Stimulated activated CD4-positive, alpha-beta T cell treated with anti-CD3 and anti-CD28 coated beads, Interleukin-2, amount 100 ng/mL, for 48 hours (primary cell): Measurements from ENCODE around the gene PDLIM3.
"Not testable (repeated sequence)": the region's sequence is repeated elsewhere in the genome, so short reads cannot be mapped to it uniquely, and the experiment has no call there.

ENCODE experiments used
- DNase-seq, 2 donors: peaks; one replicate each; pipeline ENCODE4 v3.0.0-alpha.2; 2020

PDLIM3 gene

GRCh38 chr4:185518069-185518468 is 17.2 kb downstream of the PDLIM3 start:
- DNase-seq: no peak

GRCh38 chr4:185515248-185515647 is 20.1 kb downstream of the PDLIM3 start:
- DNase-seq: no peak

- no peak for DNase-seq
These were observed 21.1 kb downstream of the PDLIM3 start for GRCh38 chr4:185514182-185514697.

GRCh38 chr4:185513489-185514181 is 21.7 kb downstream of the PDLIM3 start:
- no peak for DNase-seq

GRCh38 chr4:185512516-185512915 is 22.8 kb downstream of the PDLIM3 start:
- DNase-seq: no peak

GRCh38 chr4:185511243-185511642 is 24.1 kb downstream of the PDLIM3 start:
- DNase-seq: not testable (repeated sequence)

- no peak for DNase-seq
These were observed 24.5 kb downstream of the PDLIM3 start for GRCh38 chr4:185510806-185511205.

GRCh38 chr4:185508181-185508580 is 27.1 kb downstream of the PDLIM3 start:
- DNase-seq: no peak

- no peak for DNase-seq
These were observed 28.9 kb downstream of the PDLIM3 start for GRCh38 chr4:185506422-185506821.

GRCh38 chr4:185504098-185505047 is 30.9 kb downstream of the PDLIM3 start:
- DNase-seq: no peak

- DNase-seq: no peak
These were observed 32.9 kb downstream of the PDLIM3 start for GRCh38 chr4:185502386-185502785.

- no peak for DNase-seq
These were observed 34.7 kb downstream of the PDLIM3 start for GRCh38 chr4:185500576-185500975.

- DNase-seq: no peak
These were observed 35.3 kb downstream of the PDLIM3 start for GRCh38 chr4:185500035-185500434.

- DNase-seq: no peak
These were observed 46.7 kb downstream of the PDLIM3 start for GRCh38 chr4:185488650-185489049.

- DNase-seq: no peak
These were observed 53.9 kb downstream of the PDLIM3 start for GRCh38 chr4:185481401-185481800.

- no peak for DNase-seq
These were observed 55.1 kb downstream of the PDLIM3 start for GRCh38 chr4:185480016-185480732.

GRCh38 chr4:185479507-185479971 is 55.8 kb downstream of the PDLIM3 start:
- DNase-seq: no peak

GRCh38 chr4:185473247-185473646 is 62.1 kb downstream of the PDLIM3 start:
- DNase-seq: no peak

GRCh38 chr4:185472103-185472542 is 63.2 kb downstream of the PDLIM3 start:
- no peak for DNase-seq

GRCh38 chr4:185471235-185472102 is 63.8 kb downstream of the PDLIM3 start, which contains the start of gene CCDC110:
Gene CCDC110 (minus strand): TSS chr4:185471733. CDS start chr4:185471683, 50 bp downstream.
- peak; percentile 91 to 94 for DNase-seq

GRCh38 chr4:185470501-185471195 is 64.7 kb downstream of the PDLIM3 start:
- DNase-seq: peak in 1 of 2 donors; percentile 5
